Measurements from ENCODE around the gene ANKRD39. TPM values are rescaled to one million over a fixed set of nuclear protein-coding genes. Genes with fewer than 3 reads are reported as not detected.

The ANKRD39 gene
- total RNA-seq, 1 experiment from 2014 or later, result 12.2 TPM

GRCh38 chr2:96819128-96819875, 38.5 kb downstream of the ANKRD39 start:
- H3K27ac Mint-ChIP-seq (ENCODE audit: unreplicated experiment), result no peak overlapping the region
- no TSS peak for BruUV-seq (replicated peaks)
- H3K27me3 Mint-ChIP-seq (ENCODE audit: unreplicated experiment), result no peaks in the 10 kb centered on the region
- peaks cover 43% of the 10 kb centered on the region for H3K4me1 Mint-ChIP-seq (ENCODE audit: low read depth, unreplicated experiment)
- H3K36me3 Mint-ChIP-seq (ENCODE audit: insufficient read depth, unreplicated experiment), result peaks cover 54% of the 10 kb centered on the region
- CTCF ChIA-PET, result interaction anchor here (0.8 to 1.2 kb wide), 3 partner anchors 39 to 293 kb away, joined by 3 to 4 read pairs (median 3); partner anchors contain the start of genes ANKRD36, ANKRD39 and CNNM4
- intact Hi-C loops (cut with micrococcal nuclease; ENCODE audit: unreplicated experiment), result loop anchor here (5.0 to 10.0 kb wide), 3 partner anchors 57 to 265 kb away; partner anchors contain the start of genes CNNM4 and KANSL3
- H3K9me3 Mint-ChIP-seq (ENCODE audit: low read depth, unreplicated experiment), result no peaks in the 10 kb centered on the region
- H3K4me3 Mint-ChIP-seq (ENCODE audit: low read depth, unreplicated experiment), result peak overlapping the region; percentile 77
- peak; percentile 62 for DNase-seq
- TF ChIP-seq CTCF (IDR thresholded peaks at IDR 0.05; ENCODE audit: unreplicated experiment), result no peak

GRCh38 chr2:96817882-96818281, 39.9 kb downstream of the ANKRD39 start:
- CTCF ChIA-PET, result interaction anchor here (0.6 to 1.1 kb wide), 3 partner anchors 40 to 295 kb away, joined by 3 read pairs; partner anchors contain the start of genes ANKRD36 and ANKRD39
- no peaks in the 10 kb centered on the region for H3K9me3 Mint-ChIP-seq (ENCODE audit: low read depth, unreplicated experiment)
- no peak for DNase-seq
- H3K27ac Mint-ChIP-seq (ENCODE audit: unreplicated experiment), result peak overlapping the region; percentile 38
- BruUV-seq (replicated peaks), result no TSS peak
- peaks cover 43% of the 10 kb centered on the region for H3K4me1 Mint-ChIP-seq (ENCODE audit: low read depth, unreplicated experiment)
- TF ChIP-seq CTCF (IDR thresholded peaks at IDR 0.05; ENCODE audit: unreplicated experiment), result no peak
- intact Hi-C loops (cut with micrococcal nuclease; ENCODE audit: unreplicated experiment), result loop anchor here (5.0 to 10.0 kb wide), 3 partner anchors 56 to 263 kb away; partner anchors contain the start of genes CNNM4 and KANSL3
- H3K27me3 Mint-ChIP-seq (ENCODE audit: unreplicated experiment), result no peaks in the 10 kb centered on the region
- peaks cover 54% of the 10 kb centered on the region for H3K36me3 Mint-ChIP-seq (ENCODE audit: insufficient read depth, unreplicated experiment)
- peak overlapping the region; percentile 77 for H3K4me3 Mint-ChIP-seq (ENCODE audit: low read depth, unreplicated experiment)

GRCh38 chr2:96816836-96817702, 40.7 kb downstream of the ANKRD39 start:
- H3K4me1 Mint-ChIP-seq (ENCODE audit: low read depth, unreplicated experiment), result peaks cover 43% of the 10 kb centered on the region
- DNase-seq, result peak; percentile 14
- H3K36me3 Mint-ChIP-seq (ENCODE audit: insufficient read depth, unreplicated experiment), result peaks cover 54% of the 10 kb centered on the region

More at GRCh38 chr2:96816836-96817702, 40.7 kb downstream of the ANKRD39 start:
- BruUV-seq (replicated peaks), result no TSS peak
- peak overlapping the region; percentile 77 for H3K4me3 Mint-ChIP-seq (ENCODE audit: low read depth, unreplicated experiment)
- peak overlapping the region; percentile 38 for H3K27ac Mint-ChIP-seq (ENCODE audit: unreplicated experiment)
- H3K27me3 Mint-ChIP-seq (ENCODE audit: unreplicated experiment), result no peaks in the 10 kb centered on the region
- TF ChIP-seq CTCF (IDR thresholded peaks at IDR 0.05; ENCODE audit: unreplicated experiment), result no peak
- CTCF ChIA-PET, result interaction anchor here (0.6 to 1.4 kb wide), 3 partner anchors 41 to 53 kb away, joined by 3 to 5 read pairs (median 4); partner anchors contain the start of gene ANKRD39
- intact Hi-C loops (cut with micrococcal nuclease; ENCODE audit: unreplicated experiment), result loop anchor here (5.0 to 10.0 kb wide), 3 partner anchors 55 to 262 kb away; partner anchors contain the start of genes CNNM4 and KANSL3
- no peaks in the 10 kb centered on the region for H3K9me3 Mint-ChIP-seq (ENCODE audit: low read depth, unreplicated experiment)
